ENCODE data around the gene CSHL1.

CSHL1 gene

GRCh38 chr17:63911041-63911635 lies at the start of gene CSHL1:
Gene CSHL1, minus strand, starts transcription at chr17:63911258. Its CDS starts 62 bp downstream, at chr17:63911196.
- in situ Hi-C loops (cut with HindIII; ENCODE audit: low pct_unique_long_range_greater_than_20kb, low sequenced_read_pairs): no loop called here

GRCh38 chr17:63960430-63960829 lies 49.4 kb upstream of the CSHL1 start:
- DNase-seq (ENCODE audit: low read depth in 1 of 2, low spot score in 1 of 2): no peak
- TF ChIP-seq JUND (IDR thresholded peaks at IDR 0.05; ENCODE audit: low read depth): no peak
- in situ Hi-C loops (cut with HindIII; ENCODE audit: low pct_unique_long_range_greater_than_20kb, low sequenced_read_pairs): no loop called here

More at GRCh38 chr17:63911041-63911635, at the start of gene CSHL1:
- no peak for TF ChIP-seq JUND (IDR thresholded peaks at IDR 0.05; ENCODE audit: low read depth)
- no peak for DNase-seq (ENCODE audit: low read depth in 1 of 2, low spot score in 1 of 2)

- DNase-seq (ENCODE audit: low read depth in 1 of 2, low spot score in 1 of 2): no peak
- in situ Hi-C loops (cut with HindIII; ENCODE audit: low pct_unique_long_range_greater_than_20kb, low sequenced_read_pairs): no loop called here
These were observed 48.9 kb upstream of the CSHL1 start for GRCh38 chr17:63960006-63960405.

GRCh38 chr17:63956296-63956920 lies 45.4 kb upstream of the CSHL1 start:
- TF ChIP-seq JUND (IDR thresholded peaks at IDR 0.05; ENCODE audit: low read depth): no peak
- DNase-seq (ENCODE audit: low read depth in 1 of 2, low spot score in 1 of 2): no peak
- in situ Hi-C loops (cut with HindIII; ENCODE audit: low pct_unique_long_range_greater_than_20kb, low sequenced_read_pairs): no loop called here

More at GRCh38 chr17:63960006-63960405, 48.9 kb upstream of the CSHL1 start:
- TF ChIP-seq JUND (IDR thresholded peaks at IDR 0.05; ENCODE audit: low read depth): no peak

- no peak for TF ChIP-seq JUND (IDR thresholded peaks at IDR 0.05; ENCODE audit: low read depth)
- DNase-seq (ENCODE audit: low read depth in 1 of 2, low spot score in 1 of 2): no peak
- in situ Hi-C loops (cut with HindIII; ENCODE audit: low pct_unique_long_range_greater_than_20kb, low sequenced_read_pairs): no loop called here
These were observed 44.7 kb upstream of the CSHL1 start for GRCh38 chr17:63955791-63956190.

GRCh38 chr17:63955232-63955631 lies 44.2 kb upstream of the CSHL1 start:
- DNase-seq (ENCODE audit: low read depth in 1 of 2, low spot score in 1 of 2): no peak
- in situ Hi-C loops (cut with HindIII; ENCODE audit: low pct_unique_long_range_greater_than_20kb, low sequenced_read_pairs): no loop called here

GRCh38 chr17:63954402-63955063 lies 43.5 kb upstream of the CSHL1 start:
- in situ Hi-C loops (cut with HindIII; ENCODE audit: low pct_unique_long_range_greater_than_20kb, low sequenced_read_pairs): no loop called here
- no peak for DNase-seq (ENCODE audit: low read depth in 1 of 2, low spot score in 1 of 2)
- no peak for TF ChIP-seq JUND (IDR thresholded peaks at IDR 0.05; ENCODE audit: low read depth)

More at GRCh38 chr17:63955232-63955631, 44.2 kb upstream of the CSHL1 start:
- TF ChIP-seq JUND (IDR thresholded peaks at IDR 0.05; ENCODE audit: low read depth): no peak

GRCh38 chr17:63950940-63951907 lies 40.2 kb upstream of the CSHL1 start:
- in situ Hi-C loops (cut with HindIII; ENCODE audit: low pct_unique_long_range_greater_than_20kb, low sequenced_read_pairs): no loop called here
- peak; percentile 86 to 96 for DNase-seq (ENCODE audit: low read depth in 1 of 2, low spot score in 1 of 2)
- TF ChIP-seq JUND (IDR thresholded peaks at IDR 0.05; ENCODE audit: low read depth): no peak

GRCh38 chr17:63949576-63950250 lies 38.7 kb upstream of the CSHL1 start:
- DNase-seq (ENCODE audit: low read depth in 1 of 2, low spot score in 1 of 2): no peak
- in situ Hi-C loops (cut with HindIII; ENCODE audit: low pct_unique_long_range_greater_than_20kb, low sequenced_read_pairs): no loop called here
- TF ChIP-seq JUND (IDR thresholded peaks at IDR 0.05; ENCODE audit: low read depth): no peak

GRCh38 chr17:63948521-63948920 lies 37.5 kb upstream of the CSHL1 start:
- no peak for DNase-seq (ENCODE audit: low read depth in 1 of 2, low spot score in 1 of 2)
- in situ Hi-C loops (cut with HindIII; ENCODE audit: low pct_unique_long_range_greater_than_20kb, low sequenced_read_pairs): no loop called here
- no peak for TF ChIP-seq JUND (IDR thresholded peaks at IDR 0.05; ENCODE audit: low read depth)

GRCh38 chr17:63947711-63948330 lies 36.8 kb upstream of the CSHL1 start:
- in situ Hi-C loops (cut with HindIII; ENCODE audit: low pct_unique_long_range_greater_than_20kb, low sequenced_read_pairs): no loop called here
- no peak for DNase-seq (ENCODE audit: low read depth in 1 of 2, low spot score in 1 of 2)
- no peak for TF ChIP-seq JUND (IDR thresholded peaks at IDR 0.05; ENCODE audit: low read depth)

Data from T47D (cell line).